Amniotic stem cell (primary cell): ENCODE measurements around the gene BORCS5.
A peak's percentile ranks its signal among the peaks of the same experiment; 100 is the strongest.
"Not testable (repeated sequence)": the region's sequence is repeated elsewhere in the genome, so short reads cannot be mapped to it uniquely, and the experiment has no call there.

Source experiments
- DNase-seq: peaks from one replicate; lab custom pipeline; 2025; lab: John Stamatoyannopoulos, UW

The BORCS5 gene

GRCh38 chr12:12393171-12393570 is 36.3 kb downstream of the BORCS5 start:
- no peak for DNase-seq

DNA sequence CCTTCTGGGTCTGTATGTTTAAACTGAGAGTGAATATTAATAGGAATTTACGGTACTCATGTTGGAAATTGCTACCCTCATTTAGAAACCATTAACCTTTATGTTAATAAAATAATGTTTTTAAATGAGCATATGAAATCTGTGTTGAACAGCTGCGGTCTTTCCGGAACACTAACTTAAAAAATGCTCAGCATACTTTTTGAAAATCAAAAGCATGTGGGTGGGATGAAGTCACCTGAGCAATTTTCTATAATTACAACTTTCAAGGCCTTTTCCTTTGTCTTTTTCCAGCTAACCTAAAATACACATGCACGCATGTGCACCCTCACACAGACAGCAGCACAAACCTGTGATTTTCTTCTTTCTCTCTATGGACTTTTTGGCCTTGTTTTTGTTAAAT is 39.8 kb downstream of the BORCS5 start:
- DNase-seq, result no peak

GRCh38 chr12:12397184-12397583 is 40.3 kb downstream of the BORCS5 start:
- no peak for DNase-seq

- peak; percentile 76 for DNase-seq
These were observed 41.4 kb downstream of the BORCS5 start for GRCh38 chr12:12398026-12398859.

- no peak for DNase-seq
These were observed 42.3 kb downstream of the BORCS5 start for GRCh38 chr12:12399161-12399560.

- no peak for DNase-seq
These were observed 43.0 kb downstream of the BORCS5 start for GRCh38 chr12:12399776-12400305.

GRCh38 chr12:12400793-12401192 is 43.9 kb downstream of the BORCS5 start:
- no peak for DNase-seq

DNA sequence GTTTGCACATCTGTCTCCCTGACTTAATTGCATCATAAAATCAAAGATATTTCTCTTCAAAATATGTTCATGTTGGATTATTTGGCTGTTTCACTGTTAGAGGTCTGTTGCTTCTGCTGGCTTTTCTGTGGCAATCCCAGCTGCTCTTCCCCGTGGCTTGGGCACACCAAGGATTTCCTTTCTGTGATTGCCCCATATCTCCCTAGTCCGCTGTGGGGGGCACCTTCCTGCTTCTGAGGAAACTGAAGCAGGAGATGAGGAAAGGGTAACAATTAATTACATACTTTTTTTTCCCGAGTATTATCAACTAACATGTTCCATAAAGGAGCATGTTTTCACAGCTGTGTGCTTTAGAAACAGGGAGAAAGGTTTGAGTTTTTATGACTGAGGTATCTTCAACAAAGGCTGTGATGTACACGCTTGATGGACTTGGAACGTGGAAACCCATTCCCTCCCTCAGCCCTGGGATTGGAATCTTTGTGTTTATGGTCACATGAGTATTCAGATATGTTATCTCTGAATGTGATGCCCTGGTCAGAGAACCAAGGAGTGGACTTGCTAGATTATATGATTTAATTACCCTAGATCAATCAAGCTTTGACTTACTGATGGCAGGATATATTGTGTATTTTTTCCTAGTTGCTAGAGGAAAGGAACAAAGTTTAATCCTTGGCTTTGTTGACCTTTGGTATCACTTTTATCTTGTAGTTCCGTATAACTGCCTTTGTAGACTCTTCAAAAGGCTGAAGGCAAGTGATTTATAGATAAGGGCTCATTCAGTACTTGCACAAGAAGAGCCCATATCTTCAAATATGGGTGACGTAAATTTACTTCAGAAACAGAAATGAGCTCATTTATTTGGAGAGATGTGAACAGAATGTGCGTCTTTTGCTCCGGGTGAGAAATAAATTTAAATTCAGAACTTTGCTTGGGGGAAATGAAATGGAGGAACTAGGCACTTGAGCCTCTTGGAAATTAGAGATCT is 46.7 kb downstream of the BORCS5 start:
- DNase-seq, result no peak

- DNase-seq, result no peak
These were observed 47.4 kb downstream of the BORCS5 start for GRCh38 chr12:12404297-12404696.

DNA sequence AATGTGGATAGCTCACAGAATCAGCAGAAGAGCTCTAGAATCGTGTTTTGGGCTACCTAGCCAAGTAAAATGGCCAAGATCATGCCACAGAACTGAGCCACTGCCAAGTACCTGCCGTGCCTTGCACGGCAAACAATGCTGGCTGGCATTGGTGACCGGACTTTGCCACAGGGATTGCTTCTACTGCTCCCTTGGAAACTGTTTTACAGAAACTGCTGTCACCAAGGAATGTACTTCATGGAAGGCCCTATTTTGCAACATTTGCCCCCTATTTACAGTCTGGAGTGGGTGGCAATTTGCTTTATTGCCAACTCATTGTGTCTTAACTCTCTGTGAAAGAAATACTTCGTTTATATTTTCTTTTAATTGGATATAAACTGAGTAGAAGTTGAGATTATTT is 49.0 kb downstream of the BORCS5 start:
- DNase-seq, result no peak

DNA sequence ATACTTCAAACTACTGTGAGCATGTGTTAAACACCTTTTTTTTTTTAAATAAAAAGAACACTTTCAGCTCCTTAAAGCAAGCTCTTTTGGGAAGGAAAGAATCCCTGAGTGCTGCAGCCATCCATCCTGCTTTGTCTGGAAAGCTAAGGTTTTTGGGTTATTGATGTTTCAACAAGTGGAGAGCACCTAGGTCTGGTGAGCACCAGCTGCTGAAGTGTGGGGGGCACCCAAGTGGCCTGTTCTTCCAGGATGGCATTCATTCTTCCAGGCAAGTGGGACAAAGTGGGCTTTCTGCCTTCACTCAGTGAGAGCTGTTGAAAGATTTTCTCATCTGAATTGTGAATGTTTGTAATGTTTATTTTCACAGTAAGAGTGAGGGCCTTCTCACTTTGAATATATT is 49.9 kb downstream of the BORCS5 start:
- DNase-seq, result no peak

DNA sequence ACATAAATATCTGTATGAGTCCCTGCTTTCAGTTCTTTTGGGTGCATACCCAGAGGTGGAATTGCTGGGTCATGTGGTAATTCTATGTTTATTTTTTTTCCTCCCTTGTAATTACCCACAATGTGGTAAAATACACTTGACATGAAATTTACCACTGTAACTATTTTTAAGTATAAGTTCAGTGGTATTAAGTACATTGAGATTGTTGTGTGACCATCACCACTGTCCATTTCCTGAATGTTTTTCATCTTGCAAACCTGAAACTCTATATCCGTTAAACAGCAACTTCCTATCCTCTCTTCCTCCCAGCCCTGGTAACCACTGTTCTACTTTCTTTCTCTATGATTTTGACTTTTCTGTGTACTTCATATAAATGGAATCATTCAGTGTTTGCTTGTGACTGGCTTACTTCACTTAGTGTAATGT is 51.4 kb downstream of the BORCS5 start:
- no peak for DNase-seq

- DNase-seq, result not testable (repeated sequence)
These were observed 52.5 kb downstream of the BORCS5 start for GRCh38 chr12:12409337-12409736.

GRCh38 chr12:12415886-12416285 is 59.0 kb downstream of the BORCS5 start:
- no peak for DNase-seq

- not testable (repeated sequence) for DNase-seq
These were observed 62.3 kb downstream of the BORCS5 start for GRCh38 chr12:12419165-12419564.

GRCh38 chr12:12423367-12423766 is 66.5 kb downstream of the BORCS5 start:
- DNase-seq, result no peak

DNA sequence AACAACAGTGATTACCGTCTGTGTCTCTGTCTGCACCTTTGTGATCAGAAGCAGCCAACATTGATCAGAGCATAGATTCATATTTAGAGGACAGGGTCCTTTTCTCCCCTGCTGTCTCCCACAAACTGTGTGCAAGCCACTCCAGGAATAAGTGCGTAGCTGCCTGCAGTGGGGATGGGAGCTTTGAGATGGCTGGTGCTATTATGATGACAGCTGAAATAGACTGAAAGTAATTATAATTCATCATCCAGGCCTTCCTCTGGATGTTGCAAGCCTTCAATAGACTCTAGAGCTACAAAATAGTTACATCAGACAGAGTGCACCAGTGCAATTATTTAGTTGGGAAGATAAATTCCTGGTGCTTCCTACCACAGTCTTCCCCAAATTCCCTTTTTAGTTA is 68.1 kb downstream of the BORCS5 start:
- no peak for DNase-seq

GRCh38 chr12:12425616-12426015 is 68.7 kb downstream of the BORCS5 start:
- no peak for DNase-seq

GRCh38 chr12:12427568-12427967 is 70.7 kb downstream of the BORCS5 start:
- DNase-seq, result no peak

GRCh38 chr12:12428047-12428446 is 71.2 kb downstream of the BORCS5 start:
- DNase-seq, result no peak

GRCh38 chr12:12428961-12429657 is 72.2 kb downstream of the BORCS5 start:
- no peak for DNase-seq

- no peak for DNase-seq
These were observed 75.5 kb downstream of the BORCS5 start for GRCh38 chr12:12432364-12432763.
